Measurements from ENCODE around the gene CDPF1. TPM values are rescaled to one million over a fixed set of nuclear protein-coding genes. Genes with fewer than 3 reads are reported as not detected.

The CDPF1 gene
- total and polyA plus RNA-seq, 2 experiments from 2014 or later, result 10.1 to 14.5 TPM

DNA sequence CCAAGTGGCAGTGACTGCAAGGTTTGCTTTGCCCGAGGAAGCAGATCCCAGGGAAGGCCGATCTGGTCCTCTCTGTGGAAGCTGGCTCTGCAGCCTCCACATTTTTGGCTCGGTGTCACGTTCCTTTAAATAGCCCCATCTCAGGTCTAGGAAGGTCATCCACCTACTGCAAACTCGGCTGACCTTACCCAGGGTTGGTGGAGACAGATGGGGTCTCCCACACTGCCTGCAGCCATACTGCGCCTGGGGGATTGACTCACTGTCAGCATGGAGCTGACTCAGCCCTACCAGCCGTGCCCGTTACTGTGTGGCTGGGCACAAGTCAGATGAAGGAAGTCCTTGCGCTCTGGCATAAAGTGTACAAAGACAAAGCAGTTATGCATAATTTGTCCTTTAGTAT lies 16.9 kb downstream of the CDPF1 start:
- H3F3A ChIP-seq (replicated peaks; ENCODE audit: low read depth), result no peaks in the 10 kb centered on the region
- Mint-ChIP-seq H3K9me3 (no peaks in the 10 kb centered on the region), H3K27me3 (ENCODE audit: insufficient read depth, low read depth, poor library complexity) (peaks cover 3% of the 10 kb centered on the region), H3K36me3 (ENCODE audit: low read depth) (no peaks in the 10 kb centered on the region; the same call in 2 of the 3 replicates), H3K4me1 (no peaks in the 10 kb centered on the region), H3K4me3 (no peak overlapping the region), H3K27ac (no peak overlapping the region)
- H3K27ac ChIP-seq (ENCODE audit: low read depth), result no peak overlapping the region
- no peaks in the 10 kb centered on the region for H3K79me2 ChIP-seq (replicated peaks; ENCODE audit: insufficient read depth)
- H3K9me2 ChIP-seq (ENCODE audit: insufficient read depth), result no peaks in the 10 kb centered on the region
- DNase-seq (ENCODE audit: low spot score) (no peak), ATAC-seq (no peak)
- no peaks in the 10 kb centered on the region for H3K4me1 ChIP-seq (ENCODE audit: insufficient read depth)
- H3K27me3 ChIP-seq (ENCODE audit: insufficient read depth), result no peaks in the 10 kb centered on the region
- no peak overlapping the region for H2AFZ ChIP-seq
- TF ChIP-seq STAT1 (IDR thresholded peaks at IDR 0.05; ENCODE audit: unreplicated experiment) (no peak), NANOG (IDR thresholded peaks at IDR 0.05; ENCODE audit: borderline replicate concordance) (no peak), ZNF462 (CRISPR knock-in tag; IDR thresholded peaks at IDR 0.05) (no peak), POLR2AphosphoS5 (IDR thresholded peaks at IDR 0.05; ENCODE audit: low read depth) (no peak), CTCF (conservative IDR thresholded peaks at IDR 0.05; ENCODE audit: low read depth in 2 of 2) (no peak), REST (IDR thresholded peaks at IDR 0.05; ENCODE audit: unreplicated experiment) (no peak), ZNF331 (CRISPR knock-in tag; IDR thresholded peaks at IDR 0.05; ENCODE audit: low read depth) (no peak), EZH2phosphoT487 (IDR thresholded peaks at IDR 0.05; ENCODE audit: unreplicated experiment) (no peak), ZNF114 (CRISPR knock-in tag; IDR thresholded peaks at IDR 0.05) (no peak), CREB1 (CRISPR knock-in tag; IDR thresholded peaks at IDR 0.05; ENCODE audit: low read depth) (no peak), JUNB (IDR thresholded peaks at IDR 0.05; ENCODE audit: unreplicated experiment) (no peak), EZH2 (IDR thresholded peaks at IDR 0.05; ENCODE audit: low read depth, unreplicated experiment) (no peak)
- TF ChIP-seq, protein P1, sequence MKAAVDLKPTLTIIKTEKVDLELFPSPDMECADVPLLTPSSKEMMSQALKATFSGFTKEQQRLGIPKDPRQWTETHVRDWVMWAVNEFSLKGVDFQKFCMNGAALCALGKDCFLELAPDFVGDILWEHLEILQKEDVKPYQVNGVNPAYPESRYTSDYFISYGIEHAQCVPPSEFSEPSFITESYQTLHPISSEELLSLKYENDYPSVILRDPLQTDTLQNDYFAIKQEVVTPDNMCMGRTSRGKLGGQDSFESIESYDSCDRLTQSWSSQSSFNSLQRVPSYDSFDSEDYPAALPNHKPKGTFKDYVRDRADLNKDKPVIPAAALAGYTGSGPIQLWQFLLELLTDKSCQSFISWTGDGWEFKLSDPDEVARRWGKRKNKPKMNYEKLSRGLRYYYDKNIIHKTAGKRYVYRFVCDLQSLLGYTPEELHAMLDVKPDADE (IDR thresholded peaks at IDR 0.05), result no peak
- no peaks in the 10 kb centered on the region for H3K36me3 ChIP-seq (ENCODE audit: insufficient read depth)
- no peak overlapping the region for H3K4me3 ChIP-seq
- no peaks in the 10 kb centered on the region for H4K20me1 ChIP-seq (replicated peaks; ENCODE audit: insufficient read depth)
- H3K4me2 ChIP-seq, result no peak overlapping the region

Measured in GM23338 (cell line).